ENCODE measurements around the gene ABHD16B. TPM values are rescaled to one million over a fixed set of nuclear protein-coding genes. Genes with fewer than 3 reads are reported as not detected.

Gene ABHD16B
- total and polyA plus RNA-seq, 2 donors (not counting 3 experiments of a cell fraction or from before 2014, with no cell fraction given), result not detected

- intact Hi-C loops (cut with micrococcal nuclease) (no loop called here), dilution Hi-C loops (cut with MboI; ENCODE audit: extremely low pct_ligation_motif_present, low sequenced_read_pairs) (no loop called here)
- Histone ChIP-seq H3K27ac (ENCODE audit: insufficient read depth, low read depth, low read length) (no peak overlapping the region), H3K4me1 (ENCODE audit: control insufficient read depth, extremely low read depth, insufficient read depth, low read length) (peaks cover 8% of the 10 kb centered on the region), H3K9ac (replicated peaks; ENCODE audit: extremely low read depth, insufficient read depth, low read length) (no peak overlapping the region), H4K20me1 (replicated peaks; ENCODE audit: control insufficient read depth, extremely low read depth, insufficient read depth, low read length) (peaks cover 16% of the 10 kb centered on the region), H3K9me1 (replicated peaks; ENCODE audit: control insufficient read depth, extremely low read depth, insufficient read depth, low read length) (no peaks in the 10 kb centered on the region), H3K9me3 (replicated peaks; ENCODE audit: control insufficient read depth, insufficient read depth, low read length) (no peaks in the 10 kb centered on the region), H2AFZ (ENCODE audit: low read depth, low read length) (no peak overlapping the region), H3K36me3 (ENCODE audit: control insufficient read depth in 2 of 2, extremely low read depth in 1 of 2, insufficient read depth in 2 of 2, low read length in 2 of 2) (peaks cover 2 to 5% of the 10 kb centered on the region in 2 experiments), H3K27me3 (ENCODE audit: control insufficient read depth in 2 of 2, insufficient read depth in 2 of 2, low read length in 2 of 2) (no peaks in the 10 kb centered on the region), H3K4me3 (replicated peaks in 1 of 3; ENCODE audit: insufficient read depth in 1 of 3, low read depth in 1 of 3, low read length in 3 of 3) (no peak overlapping the region), H3K79me2 (ENCODE audit: control insufficient read depth, insufficient read depth, low read length) (peaks cover 97% of the 10 kb centered on the region), H3K4me2 (ENCODE audit: insufficient read depth, low read length) (no peak overlapping the region)
- FAIRE-seq (no peak), DNase-seq (ENCODE audit: low read depth, low spot score) (no peak)
- no TSS peak for BruUV-seq (replicated peaks)
- POLR2A ChIA-PET, result no interaction called here
- TF ChIP-seq JUN (IDR thresholded peaks at IDR 0.05; ENCODE audit: borderline replicate concordance, insufficient read depth, insufficient read length, low read depth) (no peak), GATA2 (IDR thresholded peaks at IDR 0.05; ENCODE audit: insufficient read depth, insufficient read length, low read depth, low read length) (no peak), CTCF (IDR thresholded peaks at IDR 0.05; ENCODE audit: extremely low read depth in 1 of 2, insufficient read depth in 1 of 2, low read depth in 1 of 2, low read length in 2 of 2) (no peak), POLR2A (IDR thresholded peaks at IDR 0.05; ENCODE audit: low read depth, low read length) (no peak), FOS (IDR thresholded peaks at IDR 0.05; ENCODE audit: borderline replicate concordance, insufficient read depth, low read length) (no peak)
- CTCF ChIA-PET, result no interaction called here
Observed at GRCh38 chr20:63900413-63900812, 39.1 kb downstream of the ABHD16B start.

- no peaks in the 10 kb centered on the region for H3K27me3 ChIP-seq (ENCODE audit: control insufficient read depth in 2 of 2, insufficient read depth in 2 of 2, low read length in 2 of 2)
- dilution Hi-C loops (cut with MboI; ENCODE audit: extremely low pct_ligation_motif_present, low sequenced_read_pairs), result no loop called here
- no peak for TF ChIP-seq JUN (IDR thresholded peaks at IDR 0.05; ENCODE audit: borderline replicate concordance, insufficient read depth, insufficient read length, low read depth)
- no peak for TF ChIP-seq CTCF (IDR thresholded peaks at IDR 0.05; ENCODE audit: extremely low read depth in 1 of 2, insufficient read depth in 1 of 2, low read depth in 1 of 2, low read length in 2 of 2)
- TF ChIP-seq FOS (IDR thresholded peaks at IDR 0.05; ENCODE audit: borderline replicate concordance, insufficient read depth, low read length), result no peak
- no peak for TF ChIP-seq EZH2 (IDR thresholded peaks at IDR 0.05; ENCODE audit: borderline replicate concordance, low read depth, low read length, severe bottlenecking)
- no peak for TF ChIP-seq GATA2 (IDR thresholded peaks at IDR 0.05; ENCODE audit: insufficient read depth, insufficient read length, low read depth, low read length)
- no peak for TF ChIP-seq POLR2AphosphoS5 (IDR thresholded peaks at IDR 0.05; ENCODE audit: insufficient read depth, low read depth, low read length)
- no peak for TF ChIP-seq MYC (IDR thresholded peaks at IDR 0.05; ENCODE audit: low read depth, low read length)
- no peak for TF ChIP-seq POLR2A (IDR thresholded peaks at IDR 0.05; ENCODE audit: low read depth, low read length)
- TF ChIP-seq MAX (IDR thresholded peaks at IDR 0.05; ENCODE audit: insufficient read depth, insufficient read length), result no peak
- no peak for FAIRE-seq
- no peaks in the 10 kb centered on the region for H3K9me3 ChIP-seq (replicated peaks; ENCODE audit: control insufficient read depth, insufficient read depth, low read length)
- ChIA-PET CTCF (no interaction called here), POLR2A (no interaction called here)
- H3K79me2 ChIP-seq (ENCODE audit: control insufficient read depth, insufficient read depth, low read length), result peaks cover 97% of the 10 kb centered on the region
- BruUV-seq (replicated peaks), result no TSS peak
- DNase-seq (ENCODE audit: low read depth, low spot score), result no peak
- no peak overlapping the region for H2AFZ ChIP-seq (ENCODE audit: low read depth, low read length)
- peaks cover 10% of the 10 kb centered on the region for H4K20me1 ChIP-seq (replicated peaks; ENCODE audit: control insufficient read depth, extremely low read depth, insufficient read depth, low read length)
- H3K4me2 ChIP-seq (ENCODE audit: insufficient read depth, low read length), result no peak overlapping the region
- H3K9ac ChIP-seq (replicated peaks; ENCODE audit: extremely low read depth, insufficient read depth, low read length), result no peak overlapping the region
- H3K4me1 ChIP-seq (ENCODE audit: control insufficient read depth, extremely low read depth, insufficient read depth, low read length), result no peaks in the 10 kb centered on the region
- intact Hi-C loops (cut with micrococcal nuclease), result no loop called here
- H3K9me1 ChIP-seq (replicated peaks; ENCODE audit: control insufficient read depth, extremely low read depth, insufficient read depth, low read length), result no peaks in the 10 kb centered on the region
- no peak overlapping the region for H3K27ac ChIP-seq (ENCODE audit: insufficient read depth, low read depth, low read length)
- no peaks in the 10 kb centered on the region for H3K36me3 ChIP-seq (ENCODE audit: control insufficient read depth in 2 of 2, extremely low read depth in 1 of 2, insufficient read depth in 2 of 2, low read length in 2 of 2)
- no peak overlapping the region for H3K4me3 ChIP-seq (replicated peaks in 1 of 3; ENCODE audit: insufficient read depth in 1 of 3, low read depth in 1 of 3, low read length in 3 of 3)
Observed at GRCh38 chr20:63903796-63904561, 42.7 kb downstream of the ABHD16B start.

Measured in endothelial cell of umbilical vein (primary cell).